GM10266 (cell line): ENCODE results near the gene NPIPB4.
A peak's percentile ranks its signal among the peaks of the same experiment; 100 is the strongest.
"Not testable (repeated sequence)": the region's sequence is repeated elsewhere in the genome, so short reads cannot be mapped to it uniquely, and the experiment has no call there.

ENCODE experiments used
- DNase-seq: peaks from one replicate; pipeline ENCODE4 v3.0.0; 2012; ENCODE audit errors: extremely low spot score
- TF ChIP-seq, protein P1 (sequence below): IDR thresholded peaks from 2 replicates; pipeline ENCODE4 v1.5.1; 2012; ENCODE audit warnings: mild to moderate bottlenecking, low read depth; ENCODE audit not compliant: control insufficient read depth, insufficient read depth; ENCODE audit errors: missing control alignments

NPIPB4 gene

DNA sequence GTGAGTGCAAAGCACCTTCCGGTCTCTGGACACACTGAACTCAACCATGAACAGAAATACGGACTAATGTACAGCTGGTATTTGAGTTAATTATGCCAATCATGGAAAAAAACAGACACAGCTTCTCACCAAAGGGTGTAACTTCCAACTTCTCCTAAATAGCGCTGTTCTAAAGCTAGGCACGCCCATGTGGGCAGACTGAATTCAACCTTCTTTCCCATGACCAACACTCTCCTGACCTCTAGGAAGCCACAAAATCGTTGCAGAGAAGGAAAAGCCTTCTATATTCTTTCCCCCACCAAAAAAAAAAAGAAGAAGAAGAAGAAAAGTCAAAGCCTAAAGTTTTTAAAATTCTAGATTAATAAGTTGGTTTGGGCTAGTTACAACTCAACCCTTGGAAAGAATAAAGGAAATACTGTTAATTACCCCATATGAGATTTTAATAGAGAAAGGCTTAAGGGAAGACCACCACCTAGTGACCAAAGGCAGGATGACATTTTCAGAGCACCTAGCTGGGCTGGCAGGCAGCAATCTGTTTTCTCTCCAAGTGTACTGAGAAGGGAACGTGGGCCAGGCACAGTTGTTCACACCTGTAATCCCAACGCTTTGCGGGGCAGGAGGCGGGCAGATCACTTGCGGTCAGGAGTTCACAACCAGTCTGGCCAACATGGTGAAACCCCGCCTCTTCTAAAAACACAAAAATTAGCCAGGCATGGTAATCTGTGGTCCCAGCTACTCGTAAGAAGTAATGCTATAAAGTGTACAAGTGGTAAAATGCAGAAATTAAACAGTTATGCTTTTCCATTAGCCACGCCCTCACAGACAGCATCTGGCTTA, 55.8 kb downstream of the NPIPB4 start:
- TF ChIP-seq, protein P1, sequence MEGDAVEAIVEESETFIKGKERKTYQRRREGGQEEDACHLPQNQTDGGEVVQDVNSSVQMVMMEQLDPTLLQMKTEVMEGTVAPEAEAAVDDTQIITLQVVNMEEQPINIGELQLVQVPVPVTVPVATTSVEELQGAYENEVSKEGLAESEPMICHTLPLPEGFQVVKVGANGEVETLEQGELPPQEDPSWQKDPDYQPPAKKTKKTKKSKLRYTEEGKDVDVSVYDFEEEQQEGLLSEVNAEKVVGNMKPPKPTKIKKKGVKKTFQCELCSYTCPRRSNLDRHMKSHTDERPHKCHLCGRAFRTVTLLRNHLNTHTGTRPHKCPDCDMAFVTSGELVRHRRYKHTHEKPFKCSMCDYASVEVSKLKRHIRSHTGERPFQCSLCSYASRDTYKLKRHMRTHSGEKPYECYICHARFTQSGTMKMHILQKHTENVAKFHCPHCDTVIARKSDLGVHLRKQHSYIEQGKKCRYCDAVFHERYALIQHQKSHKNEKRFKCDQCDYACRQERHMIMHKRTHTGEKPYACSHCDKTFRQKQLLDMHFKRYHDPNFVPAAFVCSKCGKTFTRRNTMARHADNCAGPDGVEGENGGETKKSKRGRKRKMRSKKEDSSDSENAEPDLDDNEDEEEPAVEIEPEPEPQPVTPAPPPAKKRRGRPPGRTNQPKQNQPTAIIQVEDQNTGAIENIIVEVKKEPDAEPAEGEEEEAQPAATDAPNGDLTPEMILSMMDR = peak; percentile 53
- DNase-seq = not testable (repeated sequence)

DNA sequence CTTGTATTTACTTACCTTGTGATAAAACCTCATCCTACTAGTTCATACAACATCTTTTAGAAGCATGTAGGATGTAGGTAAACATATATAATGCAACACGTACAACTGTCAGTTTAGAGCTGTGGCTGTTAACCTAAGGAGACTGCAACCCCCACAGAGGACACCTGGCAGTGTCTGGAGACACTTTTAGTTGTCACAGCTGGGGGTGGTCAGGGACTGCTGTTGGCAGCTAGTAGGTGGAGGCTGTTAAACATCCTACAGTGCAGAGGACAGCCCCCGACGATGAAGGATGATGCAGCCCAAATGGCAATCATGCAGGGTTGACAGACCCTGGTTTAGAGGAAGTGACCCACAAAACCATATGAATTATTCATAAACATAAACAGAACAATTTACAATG, 59.0 kb downstream of the NPIPB4 start:
- DNase-seq = not testable (repeated sequence)

DNA sequence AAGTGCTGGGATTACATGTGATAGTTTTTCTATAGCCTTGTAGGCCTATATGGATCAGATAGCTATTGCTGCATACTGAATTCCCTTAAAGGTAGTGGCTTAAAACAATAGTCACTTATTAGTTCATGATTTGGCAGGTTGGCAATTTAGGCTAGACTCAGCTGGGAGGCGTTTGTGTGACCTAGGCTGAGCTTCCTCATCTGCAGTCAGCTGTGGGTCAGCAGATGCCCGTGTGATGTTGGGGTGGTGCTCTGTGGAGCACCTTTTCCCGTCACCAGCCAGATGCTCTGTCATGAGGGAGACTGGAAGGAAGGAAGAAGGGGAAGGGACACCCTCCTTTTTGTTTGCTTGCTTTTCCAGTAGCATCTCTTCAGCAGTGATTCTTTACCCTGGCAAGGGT, 64.2 kb downstream of the NPIPB4 start:
- DNase-seq = not testable (repeated sequence)

DNA sequence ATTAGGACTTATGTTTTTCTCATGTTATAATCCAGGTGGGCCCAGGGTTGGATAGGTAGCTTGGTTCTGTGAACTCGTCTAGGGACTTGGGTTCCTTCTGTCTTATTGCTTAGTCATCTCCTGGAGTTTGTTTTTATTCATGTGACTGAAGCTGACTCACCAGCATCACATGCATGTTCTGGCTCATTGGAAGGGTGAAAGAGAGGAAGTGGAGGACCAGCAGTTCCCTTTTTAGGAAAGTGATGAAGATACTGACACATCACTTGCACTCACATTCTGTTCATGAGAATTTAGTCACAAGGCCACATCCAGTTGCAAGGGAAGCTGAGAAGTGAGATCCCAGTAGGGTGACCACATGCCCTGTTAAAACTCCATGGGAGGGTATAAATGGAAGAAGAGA, 67.0 kb downstream of the NPIPB4 start:
- DNase-seq = not testable (repeated sequence)
